GM12874 (cell line): ENCODE results near the gene RALGPS1.

Experiments used
- CTCF ChIP-seq: IDR thresholded peaks from 2 replicates; pipeline ENCODE4 v1.5.1; 2011; ENCODE audit warnings: low read depth, mild to moderate bottlenecking, control low read depth, low read length, moderate library complexity; ENCODE audit not compliant: insufficient read depth

The RALGPS1 gene

GRCh38 chr9:127086771-127087170 lies 172.2 kb downstream of the RALGPS1 start:
- no peak for TF ChIP-seq CTCF

GRCh38 chr9:127087411-127087810 lies 172.8 kb downstream of the RALGPS1 start:
- TF ChIP-seq CTCF: no peak

DNA sequence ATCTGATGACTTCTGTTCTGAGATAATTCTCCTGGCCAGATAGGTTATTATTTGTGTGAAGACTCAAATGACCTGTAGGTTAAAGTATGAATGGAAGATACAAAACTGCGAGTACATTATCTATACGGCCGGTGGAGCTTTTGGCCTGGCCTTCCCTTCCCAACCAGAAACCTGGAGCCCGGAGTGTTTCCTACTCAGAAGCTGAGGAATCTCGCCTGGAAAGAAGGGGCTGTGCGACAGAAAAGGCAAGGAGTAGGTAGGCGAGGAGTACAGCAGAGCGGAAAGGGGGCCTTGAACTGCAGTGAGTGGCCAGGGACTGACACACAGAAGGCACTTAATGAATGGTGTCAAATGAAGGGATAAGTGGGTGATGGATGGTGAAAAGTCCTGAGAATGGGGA lies 173.3 kb downstream of the RALGPS1 start:
- TF ChIP-seq CTCF: no peak

DNA sequence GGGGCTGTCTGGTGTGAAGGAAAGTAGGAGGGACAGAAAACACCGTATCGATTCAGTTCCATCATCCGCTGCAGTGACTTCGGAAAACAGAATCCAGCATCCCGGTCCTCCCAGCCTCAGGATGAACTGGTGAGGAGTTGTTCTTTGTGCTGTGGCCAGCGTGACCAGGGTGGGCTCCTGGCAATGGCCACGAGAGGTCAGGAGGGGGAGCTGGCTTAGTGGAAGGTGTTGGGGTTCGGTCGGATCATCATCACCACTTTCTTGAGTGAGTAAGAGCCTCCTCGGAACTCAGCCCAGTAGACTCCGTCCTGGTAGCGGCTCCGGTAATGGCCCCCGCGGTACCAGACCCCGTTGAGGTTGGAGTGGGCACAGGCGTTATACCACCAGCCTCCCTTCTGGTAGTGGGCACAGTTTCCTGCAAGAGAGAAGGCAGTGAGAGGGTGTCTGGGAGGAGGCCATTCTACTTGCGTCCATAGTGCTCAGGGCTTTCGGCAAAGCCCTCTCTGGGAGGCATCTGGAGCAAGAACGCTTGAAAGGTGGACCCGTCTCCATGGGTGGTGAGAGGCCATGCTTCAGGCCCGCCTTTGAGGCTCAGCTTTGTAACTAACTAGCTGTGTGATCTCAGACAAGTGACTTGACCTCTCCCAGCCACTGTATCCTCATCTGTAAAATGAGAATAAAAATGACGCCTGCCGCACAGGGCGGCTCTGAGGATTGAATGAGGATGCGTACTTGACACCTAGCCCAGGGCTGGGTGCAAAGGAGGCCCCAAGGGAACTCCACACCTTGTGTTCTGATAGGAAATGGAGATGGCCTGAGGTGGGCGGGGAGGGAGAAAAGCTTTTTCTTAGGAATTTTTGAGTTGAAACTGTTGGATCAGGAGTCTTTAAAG lies 174.4 kb downstream of the RALGPS1 start:
- no peak for TF ChIP-seq CTCF

DNA sequence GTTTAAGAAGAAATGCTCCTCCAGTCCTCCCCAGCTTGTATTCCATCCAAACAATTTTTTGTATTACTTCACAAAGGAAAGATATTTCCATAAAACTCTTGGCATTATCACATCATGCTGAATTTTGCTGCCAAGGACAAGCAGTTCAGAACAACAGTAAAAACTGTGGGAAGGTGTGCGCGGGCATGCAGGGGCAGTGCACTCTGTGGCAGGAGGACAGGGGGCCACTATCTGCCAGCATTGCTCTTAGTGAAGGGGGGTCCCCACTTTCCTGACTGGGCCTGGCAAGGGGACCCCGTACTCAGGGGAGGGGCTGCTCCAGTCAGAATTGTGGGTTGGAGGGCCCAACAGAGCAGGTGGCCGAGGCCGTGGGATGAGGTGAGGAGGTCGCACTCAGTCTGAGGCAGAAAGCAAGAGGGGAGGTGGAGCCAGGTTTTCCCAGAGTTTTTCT lies 175.1 kb downstream of the RALGPS1 start:
- no peak for TF ChIP-seq CTCF

- no peak for TF ChIP-seq CTCF
Measured at GRCh38 chr9:127090341-127090985, 175.9 kb downstream of the RALGPS1 start.

DNA sequence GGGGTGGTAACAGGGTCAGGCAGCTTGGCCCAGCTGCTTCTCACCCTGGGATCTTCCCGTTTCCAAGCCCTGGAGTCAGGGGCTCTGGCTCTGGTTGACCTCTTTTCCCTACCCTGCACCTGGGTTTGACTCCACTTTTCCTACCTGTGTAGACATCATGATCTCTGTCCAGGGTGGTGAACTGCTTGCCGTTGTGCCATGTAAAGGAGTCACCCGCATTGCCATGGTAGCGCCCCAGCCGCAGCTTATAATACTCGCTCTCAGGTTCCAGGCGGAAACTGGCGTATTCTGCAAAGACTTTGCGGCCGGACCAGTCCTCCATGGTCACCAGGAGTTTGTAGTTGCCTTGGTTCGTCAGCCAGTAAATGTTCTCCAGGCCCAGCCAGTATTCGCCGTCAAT lies 176.9 kb downstream of the RALGPS1 start:
- TF ChIP-seq CTCF: no peak
